ENCODE results near the gene MAPK6.

The MAPK6 gene

GRCh38 chr15:52018693-52019393, at the start of gene MAPK6:
TSS of gene MAPK6 (plus strand) at chr15:52019219. CDS start at chr15:52046461, 27,242 bp downstream.
- peak; percentile 95 for DNase-seq (ENCODE audit: low read depth)
- H3K4me3 ChIP-seq (replicated peaks; ENCODE audit: low read depth, low read length) = peak within 1 kb of the TSS; percentile 98
- no peak for TF ChIP-seq CTCF (IDR thresholded peaks at IDR 0.05; ENCODE audit: low read length, missing control alignments)

DNA sequence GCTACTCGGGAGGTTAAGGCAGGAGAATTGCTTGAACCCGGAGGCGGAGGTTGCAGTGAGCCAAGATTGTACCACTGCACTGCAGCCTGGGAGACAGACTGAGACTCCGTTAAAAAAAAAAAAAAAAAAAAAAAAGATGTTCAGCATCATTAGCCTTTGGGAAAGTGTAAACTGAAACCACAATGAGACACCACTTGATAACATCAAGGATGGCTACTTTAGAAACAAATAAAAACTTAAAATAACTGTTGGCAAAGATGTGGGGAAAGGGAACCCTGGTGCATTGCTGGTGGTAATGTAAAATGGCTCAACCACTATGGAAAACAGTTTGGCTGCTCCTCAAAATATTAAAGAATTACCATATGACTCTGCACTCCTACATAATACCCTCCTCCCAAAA, 49.3 kb upstream of the MAPK6 start:
- no peak for DNase-seq (ENCODE audit: low read depth)
- H3K4me3 ChIP-seq (replicated peaks; ENCODE audit: low read depth, low read length) = no peak overlapping the region
- TF ChIP-seq CTCF (IDR thresholded peaks at IDR 0.05; ENCODE audit: low read length, missing control alignments) = no peak

DNA sequence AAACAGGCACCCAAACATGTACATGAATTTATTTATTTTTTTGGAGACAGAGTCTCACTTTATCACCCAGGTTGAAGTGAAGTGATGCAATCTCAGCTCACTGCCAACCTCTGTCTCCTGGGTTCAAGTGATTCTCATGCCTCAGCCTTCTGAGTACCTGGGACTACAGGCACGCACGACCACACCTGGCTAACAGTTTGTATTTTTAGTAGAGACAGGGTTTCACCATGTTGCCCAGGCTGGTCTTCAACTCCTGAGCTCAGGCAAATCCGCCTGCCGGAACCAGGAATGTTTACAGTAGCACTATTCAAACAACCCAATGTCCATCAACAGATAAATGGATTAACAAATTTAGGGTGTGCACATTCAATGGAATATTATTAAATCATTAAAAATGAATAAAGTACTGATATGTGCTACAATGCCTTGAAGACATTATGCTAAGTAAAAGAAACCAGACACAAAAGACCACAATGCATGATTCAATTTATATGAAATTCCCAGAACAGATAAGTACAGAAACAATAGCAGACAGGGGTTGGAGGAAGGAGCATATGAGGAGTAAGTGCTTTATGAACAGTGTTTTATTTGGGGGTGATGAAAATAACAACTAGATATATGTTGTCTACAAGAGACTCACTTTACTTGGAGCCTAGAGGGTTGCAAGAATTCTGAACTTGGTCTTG, 48.7 kb upstream of the MAPK6 start:
- no peak for TF ChIP-seq CTCF (IDR thresholded peaks at IDR 0.05; ENCODE audit: low read length, missing control alignments)
- no peak for DNase-seq (ENCODE audit: low read depth)
- H3K4me3 ChIP-seq (replicated peaks; ENCODE audit: low read depth, low read length) = peak overlapping the region; percentile 93

DNA sequence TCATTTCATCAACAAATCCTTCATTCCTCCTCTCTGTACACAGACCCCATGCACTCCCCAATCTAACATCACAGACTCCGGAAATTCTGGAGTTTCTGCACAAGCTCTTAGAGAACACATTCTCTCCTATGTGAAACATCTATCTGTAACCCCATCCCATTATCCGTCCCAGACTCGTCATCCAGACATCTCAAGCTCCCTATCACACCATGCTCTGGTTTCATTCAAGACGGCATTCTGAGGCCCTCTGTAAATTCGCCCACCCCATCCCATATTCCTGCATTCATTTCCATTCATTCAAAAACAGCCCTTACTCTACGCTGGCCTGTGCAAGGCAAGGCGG, 48.0 kb upstream of the MAPK6 start:
- no peak for DNase-seq (ENCODE audit: low read depth)
- TF ChIP-seq CTCF (IDR thresholded peaks at IDR 0.05; ENCODE audit: low read length, missing control alignments) = no peak
- peak overlapping the region; percentile 93 for H3K4me3 ChIP-seq (replicated peaks; ENCODE audit: low read depth, low read length)

GRCh38 chr15:51971375-51972133, 47.5 kb upstream of the MAPK6 start, which contains the start of gene LEO1:
TSS of gene LEO1 (minus strand) at chr15:51971778. CDS start at chr15:51971745, 33 bp downstream.
- peak; percentile 99 for DNase-seq (ENCODE audit: low read depth)
- TF ChIP-seq CTCF (IDR thresholded peaks at IDR 0.05; ENCODE audit: low read length, missing control alignments) = peak; percentile 47
- H3K4me3 ChIP-seq (replicated peaks; ENCODE audit: low read depth, low read length) = peak within 1 kb of the TSS; percentile 93

- DNase-seq (ENCODE audit: low read depth) = no peak
- TF ChIP-seq CTCF (IDR thresholded peaks at IDR 0.05; ENCODE audit: low read length, missing control alignments) = no peak
- H3K4me3 ChIP-seq (replicated peaks; ENCODE audit: low read depth, low read length) = no peak overlapping the region
Observed at GRCh38 chr15:51973220-51973619, 45.8 kb upstream of the MAPK6 start.
